ENCODE data around the gene IDUA.

IDUA gene

DNA sequence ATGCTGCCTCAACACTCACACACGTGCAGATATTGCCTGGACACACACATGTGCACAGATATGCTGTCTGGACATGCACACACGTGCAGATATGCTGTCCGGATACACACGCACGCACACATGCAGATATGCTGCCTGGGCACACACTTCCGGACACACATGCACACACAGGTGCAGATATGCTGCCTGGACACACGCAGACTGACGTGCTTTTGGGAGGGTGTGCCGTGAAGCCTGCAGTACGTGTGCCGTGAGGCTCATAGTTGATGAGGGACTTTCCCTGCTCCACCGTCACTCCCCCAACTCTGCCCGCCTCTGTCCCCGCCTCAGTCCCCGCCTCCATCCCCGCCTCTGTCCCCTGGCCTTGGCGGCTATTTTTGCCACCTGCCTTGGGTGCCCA lies 39.3 kb downstream of the IDUA start:
- Histone ChIP-seq H3K4me3 (ENCODE audit: low read length) (no peak overlapping the region), H3K27ac (ENCODE audit: low read depth, low read length) (no peak overlapping the region), H3K4me1 (ENCODE audit: control insufficient read depth, insufficient read depth, low read length) (no peaks in the 10 kb centered on the region), H3K27me3 (ENCODE audit: control insufficient read depth, insufficient read depth, low read length) (peaks cover 4% of the 10 kb centered on the region), H3K9ac (ENCODE audit: low read length) (no peak overlapping the region), H3K36me3 (ENCODE audit: control insufficient read depth, insufficient read depth, low read length) (no peaks in the 10 kb centered on the region)

DNA sequence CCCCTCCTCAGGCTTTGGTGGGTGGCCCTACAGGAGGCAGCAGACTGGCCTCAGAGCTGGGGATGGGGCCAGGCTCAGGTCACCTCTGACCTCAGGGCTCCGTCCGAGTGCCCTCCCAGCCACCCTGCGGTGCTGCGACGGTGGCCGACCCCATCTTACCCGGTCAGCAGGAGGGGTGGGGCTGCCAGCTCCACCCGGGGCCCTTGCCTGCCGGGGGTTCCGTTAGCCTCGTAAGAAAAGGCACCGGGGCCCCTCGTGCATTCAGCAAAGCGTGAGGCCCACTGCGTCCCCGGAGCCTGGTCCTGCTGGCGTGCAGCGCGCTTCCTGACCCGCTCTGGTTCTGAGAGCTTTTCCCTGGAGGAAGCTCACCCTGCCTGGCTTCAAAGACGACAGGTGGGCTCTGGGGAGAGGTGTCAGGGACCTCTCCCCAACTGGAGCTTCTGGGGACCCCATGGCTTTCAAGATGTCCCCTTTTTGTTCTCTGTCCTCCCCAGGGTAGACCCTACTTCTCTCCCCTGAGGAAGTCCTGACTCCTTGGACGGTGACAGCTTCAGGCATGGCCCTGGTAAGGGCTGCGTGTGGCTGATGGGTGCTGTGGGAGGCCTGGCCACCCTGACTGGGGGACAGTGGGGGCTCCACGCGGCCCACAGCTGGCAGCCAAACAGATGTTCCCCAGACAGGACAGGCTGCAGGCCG lies 40.5 kb downstream of the IDUA start:
- H3K9ac ChIP-seq (ENCODE audit: low read length), result no peak overlapping the region
- H3K27me3 ChIP-seq (ENCODE audit: control insufficient read depth, insufficient read depth, low read length), result peaks cover 4% of the 10 kb centered on the region
- H3K4me1 ChIP-seq (ENCODE audit: control insufficient read depth, insufficient read depth, low read length), result no peaks in the 10 kb centered on the region
- H3K27ac ChIP-seq (ENCODE audit: low read depth, low read length), result no peak overlapping the region
- no peak overlapping the region for H3K4me3 ChIP-seq (ENCODE audit: low read length)
- no peaks in the 10 kb centered on the region for H3K36me3 ChIP-seq (ENCODE audit: control insufficient read depth, insufficient read depth, low read length)

DNA sequence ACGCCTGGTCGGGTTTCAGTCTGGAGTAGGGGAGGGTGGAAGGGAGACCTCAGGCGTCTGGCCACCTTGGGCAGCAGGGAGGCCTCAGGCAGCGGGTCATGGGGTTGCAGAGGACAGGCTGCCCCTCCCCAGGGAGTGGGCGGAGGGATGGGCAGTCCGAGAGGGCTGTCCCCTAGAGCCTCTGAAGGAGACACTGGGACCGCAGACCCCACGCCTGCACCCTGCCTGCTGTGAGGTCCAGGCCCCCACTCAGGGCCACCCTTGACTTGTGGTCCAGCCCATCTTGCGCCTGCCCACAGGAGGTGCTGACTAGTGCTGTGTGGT lies 41.0 kb downstream of the IDUA start:
- Histone ChIP-seq H3K9ac (ENCODE audit: low read length) (no peak overlapping the region), H3K36me3 (ENCODE audit: control insufficient read depth, insufficient read depth, low read length) (no peaks in the 10 kb centered on the region), H3K27me3 (ENCODE audit: control insufficient read depth, insufficient read depth, low read length) (peaks cover 4% of the 10 kb centered on the region)

DNA sequence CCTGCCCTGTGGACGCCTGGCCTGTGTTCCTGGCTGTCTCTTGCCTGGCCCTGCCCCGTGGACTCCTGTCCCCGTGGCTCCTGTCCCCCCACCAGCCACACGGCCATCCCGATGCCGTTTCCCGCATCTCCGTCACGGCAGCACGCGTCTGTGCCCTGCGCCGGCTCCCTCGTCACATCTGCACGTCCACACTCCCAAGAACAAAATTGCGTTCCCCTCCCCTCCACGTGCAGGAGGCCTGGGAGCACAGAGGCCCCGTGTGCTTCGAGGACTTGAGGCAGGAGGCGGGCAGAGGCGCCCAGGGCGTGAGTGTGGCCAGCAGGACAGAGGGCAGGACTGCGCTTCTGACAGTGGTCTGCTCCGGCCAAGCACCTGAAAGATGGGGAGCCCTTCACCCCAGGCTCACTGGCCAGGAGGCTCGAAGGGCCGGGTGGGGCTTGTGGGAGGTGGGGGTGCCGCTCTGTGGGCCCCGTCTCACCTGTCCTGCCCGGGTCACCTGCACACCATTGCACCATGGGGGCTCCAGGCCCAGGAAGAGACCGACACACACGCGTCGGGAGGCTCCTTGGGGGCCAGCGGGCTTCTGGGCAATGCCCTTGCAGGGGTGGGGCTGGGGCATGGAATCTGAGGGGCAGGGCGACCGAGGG lies 41.9 kb downstream of the IDUA start:
- Histone ChIP-seq H3K4me3 (ENCODE audit: low read length) (no peak overlapping the region), H3K4me1 (ENCODE audit: control insufficient read depth, insufficient read depth, low read length) (no peaks in the 10 kb centered on the region), H3K27me3 (ENCODE audit: control insufficient read depth, insufficient read depth, low read length) (peaks cover 9% of the 10 kb centered on the region), H3K9ac (ENCODE audit: low read length) (no peak overlapping the region), H3K27ac (ENCODE audit: low read depth, low read length) (no peak overlapping the region), H3K36me3 (ENCODE audit: control insufficient read depth, insufficient read depth, low read length) (no peaks in the 10 kb centered on the region)

More for the DNA sequence above, 41.0 kb downstream of the IDUA start:
- H3K27ac ChIP-seq (ENCODE audit: low read depth, low read length), result no peak overlapping the region
- H3K4me3 ChIP-seq (ENCODE audit: low read length), result no peak overlapping the region
- no peaks in the 10 kb centered on the region for H3K4me1 ChIP-seq (ENCODE audit: control insufficient read depth, insufficient read depth, low read length)

DNA sequence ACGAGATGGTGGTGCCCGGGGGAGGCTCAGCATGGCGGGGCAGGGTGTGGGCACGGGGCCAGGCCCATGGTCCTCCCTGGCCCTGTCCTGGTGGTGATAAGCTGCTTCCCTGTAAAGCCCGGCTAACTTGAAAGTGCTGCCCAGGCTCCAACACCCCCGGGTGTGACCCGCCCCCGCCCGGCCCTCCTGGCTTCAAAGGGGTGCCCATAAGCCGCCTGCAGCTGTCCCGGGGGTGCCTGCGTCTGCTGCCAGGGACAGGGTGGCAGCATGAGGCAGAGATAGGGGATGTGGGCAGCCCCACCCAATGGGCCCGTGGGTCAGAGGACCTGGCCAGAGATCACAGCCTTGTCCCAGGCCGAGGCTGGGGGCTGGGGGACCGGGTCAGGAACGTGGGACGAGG lies 42.7 kb downstream of the IDUA start:
- H3K27me3 ChIP-seq (ENCODE audit: control insufficient read depth, insufficient read depth, low read length), result peaks cover 11% of the 10 kb centered on the region
- H3K36me3 ChIP-seq (ENCODE audit: control insufficient read depth, insufficient read depth, low read length), result no peaks in the 10 kb centered on the region
- no peaks in the 10 kb centered on the region for H3K4me1 ChIP-seq (ENCODE audit: control insufficient read depth, insufficient read depth, low read length)
- H3K4me3 ChIP-seq (ENCODE audit: low read length), result no peak overlapping the region
- no peak overlapping the region for H3K27ac ChIP-seq (ENCODE audit: low read depth, low read length)
- H3K9ac ChIP-seq (ENCODE audit: low read length), result no peak overlapping the region

DNA sequence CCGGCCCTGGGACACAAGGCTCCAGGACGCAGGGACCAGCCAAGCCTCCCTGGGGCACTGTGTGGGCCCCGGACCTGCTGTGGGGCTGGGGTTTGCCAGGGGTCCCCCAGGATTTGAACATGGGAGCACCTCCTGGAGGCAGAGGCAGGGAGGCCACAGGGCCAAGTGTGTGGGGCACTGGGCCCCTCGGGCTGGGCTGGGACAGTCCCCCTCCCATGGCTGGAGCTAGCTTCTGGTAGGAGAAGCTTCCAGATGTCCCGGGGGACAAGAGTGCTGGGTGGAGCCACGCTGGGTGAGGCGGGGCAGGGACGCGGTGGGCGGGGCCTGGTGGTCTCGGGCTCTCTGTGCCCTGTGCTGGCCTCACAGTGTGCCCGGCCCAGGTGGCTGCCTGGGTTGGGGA lies 43.2 kb downstream of the IDUA start:
- peaks cover 11% of the 10 kb centered on the region for H3K27me3 ChIP-seq (ENCODE audit: control insufficient read depth, insufficient read depth, low read length)
- no peaks in the 10 kb centered on the region for H3K4me1 ChIP-seq (ENCODE audit: control insufficient read depth, insufficient read depth, low read length)
- no peak overlapping the region for H3K9ac ChIP-seq (ENCODE audit: low read length)
- H3K27ac ChIP-seq (ENCODE audit: low read depth, low read length), result no peak overlapping the region
- no peaks in the 10 kb centered on the region for H3K36me3 ChIP-seq (ENCODE audit: control insufficient read depth, insufficient read depth, low read length)
- H3K4me3 ChIP-seq (ENCODE audit: low read length), result no peak overlapping the region

DNA sequence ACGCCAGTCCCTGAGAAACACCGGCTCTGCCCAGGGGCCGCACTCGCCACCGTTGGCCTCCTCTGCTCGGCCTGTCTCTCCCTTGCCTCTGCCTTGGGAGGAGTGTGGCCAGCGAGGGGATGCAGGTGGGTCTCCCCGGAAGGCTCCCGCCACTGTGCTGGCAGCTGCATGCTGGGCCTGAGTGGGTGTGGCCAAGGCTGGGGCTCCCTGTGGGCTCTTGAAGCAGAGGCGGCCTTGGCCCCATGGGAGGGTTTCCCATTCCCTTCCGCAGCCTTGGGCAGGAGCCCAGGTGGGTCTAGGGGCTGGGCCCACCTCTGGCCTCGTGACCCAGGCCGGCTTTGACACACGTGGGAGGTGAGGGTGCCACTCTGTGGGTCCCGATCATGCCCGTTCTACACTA lies 43.7 kb downstream of the IDUA start:
- Histone ChIP-seq H3K27me3 (ENCODE audit: control insufficient read depth, insufficient read depth, low read length) (peaks cover 11% of the 10 kb centered on the region), H3K4me3 (ENCODE audit: low read length) (no peak overlapping the region), H3K4me1 (ENCODE audit: control insufficient read depth, insufficient read depth, low read length) (no peaks in the 10 kb centered on the region), H3K9ac (ENCODE audit: low read length) (no peak overlapping the region), H3K36me3 (ENCODE audit: control insufficient read depth, insufficient read depth, low read length) (no peaks in the 10 kb centered on the region), H3K27ac (ENCODE audit: low read depth, low read length) (no peak overlapping the region)

DNA sequence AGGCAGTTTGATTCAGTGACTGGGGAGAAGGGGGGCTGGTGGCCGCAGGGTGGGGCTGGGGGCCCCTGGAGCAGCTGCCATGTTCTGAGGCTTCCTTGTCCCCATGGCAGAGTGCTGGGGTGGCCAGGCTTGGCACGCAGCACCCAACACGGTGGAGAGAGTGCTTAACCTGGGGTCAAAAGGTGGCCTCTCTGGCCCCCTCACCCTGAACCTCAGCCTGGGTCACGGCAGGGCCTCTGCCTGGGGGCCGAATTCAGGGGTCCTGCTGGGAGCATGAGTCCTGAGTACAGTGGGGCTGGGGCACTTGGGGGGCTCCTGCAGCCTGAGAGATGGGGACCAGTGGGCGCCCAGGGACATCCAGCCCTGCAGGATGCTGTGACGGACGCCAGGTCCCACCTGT lies 44.5 kb downstream of the IDUA start:
- H3K36me3 ChIP-seq (ENCODE audit: control insufficient read depth, insufficient read depth, low read length), result no peaks in the 10 kb centered on the region
- peaks cover 11% of the 10 kb centered on the region for H3K27me3 ChIP-seq (ENCODE audit: control insufficient read depth, insufficient read depth, low read length)
- H3K27ac ChIP-seq (ENCODE audit: low read depth, low read length), result no peak overlapping the region
- H3K9ac ChIP-seq (ENCODE audit: low read length), result no peak overlapping the region
- no peak overlapping the region for H3K4me3 ChIP-seq (ENCODE audit: low read length)
- H3K4me1 ChIP-seq (ENCODE audit: control insufficient read depth, insufficient read depth, low read length), result no peaks in the 10 kb centered on the region

DNA sequence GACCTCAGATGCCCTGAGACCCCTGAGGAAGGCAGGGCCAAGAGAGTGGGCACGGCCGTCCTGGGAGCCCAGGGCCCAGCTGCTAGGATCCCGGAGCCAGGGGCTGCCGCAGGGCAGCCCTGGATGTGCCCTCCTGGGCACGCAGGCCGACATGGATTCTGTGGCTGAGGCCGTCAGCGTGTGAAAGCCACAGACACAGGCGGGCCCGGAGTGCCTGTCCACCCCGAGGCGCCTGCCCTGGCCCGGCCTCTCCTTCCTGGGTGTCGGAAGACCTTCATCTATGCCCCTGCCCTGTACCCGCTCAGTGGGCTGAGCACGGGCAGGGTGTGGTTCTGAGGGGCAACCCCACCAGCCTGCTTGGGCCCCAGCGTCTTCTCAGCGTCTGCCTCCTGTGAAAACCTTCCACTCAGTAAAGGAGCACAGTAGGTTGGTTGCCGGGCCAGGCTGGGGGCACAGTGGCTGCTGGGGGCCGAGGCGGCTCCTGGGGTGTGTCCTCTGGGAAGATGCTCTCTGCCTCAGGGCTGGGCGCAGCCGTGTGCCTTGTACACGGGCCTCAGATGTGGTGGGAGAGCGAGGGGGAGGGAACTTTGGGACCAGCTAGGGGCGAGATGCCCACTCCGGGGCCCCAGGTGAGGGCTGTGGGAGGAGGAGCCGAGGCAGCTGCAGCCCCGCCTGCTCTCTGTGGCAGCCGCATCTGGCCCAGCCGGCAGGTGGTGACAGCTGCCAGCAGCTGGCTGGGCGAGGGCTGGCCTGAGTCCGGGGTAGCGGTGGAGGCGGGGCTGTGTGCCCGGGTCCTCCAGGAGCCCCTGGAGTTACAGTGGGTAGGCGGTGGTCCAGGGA lies 45.3 kb downstream of the IDUA start:
- H3K4me3 ChIP-seq (ENCODE audit: low read length), result no peak overlapping the region
- H3K4me1 ChIP-seq (ENCODE audit: control insufficient read depth, insufficient read depth, low read length), result no peaks in the 10 kb centered on the region
- H3K9ac ChIP-seq (ENCODE audit: low read length), result no peak overlapping the region
- H3K36me3 ChIP-seq (ENCODE audit: control insufficient read depth, insufficient read depth, low read length), result no peaks in the 10 kb centered on the region
- peaks cover 11% of the 10 kb centered on the region for H3K27me3 ChIP-seq (ENCODE audit: control insufficient read depth, insufficient read depth, low read length)
- H3K27ac ChIP-seq (ENCODE audit: low read depth, low read length), result no peak overlapping the region

DNA sequence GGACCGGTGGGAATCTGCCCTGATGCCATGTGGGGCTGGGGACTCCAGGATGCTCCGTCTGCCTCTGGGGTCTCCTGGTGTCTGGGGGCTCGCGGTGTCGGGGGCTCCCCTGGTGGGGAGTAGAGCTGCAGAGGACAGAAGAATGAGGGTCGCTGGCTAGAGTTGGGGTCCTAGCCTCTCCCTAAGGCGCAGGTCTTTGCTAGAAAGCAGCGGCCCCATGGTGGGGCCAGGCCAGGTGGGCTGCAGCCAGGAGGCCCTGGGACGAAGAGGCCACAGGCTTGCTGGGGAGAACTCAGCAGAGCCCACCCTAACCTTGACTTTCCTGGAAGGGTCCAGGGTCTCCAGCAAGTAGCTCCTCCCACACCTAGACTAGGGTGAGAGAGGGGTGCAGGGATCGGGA lies 46.0 kb downstream of the IDUA start:
- H3K27ac ChIP-seq (ENCODE audit: low read depth, low read length), result no peak overlapping the region
- no peaks in the 10 kb centered on the region for H3K4me1 ChIP-seq (ENCODE audit: control insufficient read depth, insufficient read depth, low read length)
- peaks cover 11% of the 10 kb centered on the region for H3K27me3 ChIP-seq (ENCODE audit: control insufficient read depth, insufficient read depth, low read length)
- H3K9ac ChIP-seq (ENCODE audit: low read length), result no peak overlapping the region
- H3K36me3 ChIP-seq (ENCODE audit: control insufficient read depth, insufficient read depth, low read length), result no peaks in the 10 kb centered on the region
- no peak overlapping the region for H3K4me3 ChIP-seq (ENCODE audit: low read length)

DNA sequence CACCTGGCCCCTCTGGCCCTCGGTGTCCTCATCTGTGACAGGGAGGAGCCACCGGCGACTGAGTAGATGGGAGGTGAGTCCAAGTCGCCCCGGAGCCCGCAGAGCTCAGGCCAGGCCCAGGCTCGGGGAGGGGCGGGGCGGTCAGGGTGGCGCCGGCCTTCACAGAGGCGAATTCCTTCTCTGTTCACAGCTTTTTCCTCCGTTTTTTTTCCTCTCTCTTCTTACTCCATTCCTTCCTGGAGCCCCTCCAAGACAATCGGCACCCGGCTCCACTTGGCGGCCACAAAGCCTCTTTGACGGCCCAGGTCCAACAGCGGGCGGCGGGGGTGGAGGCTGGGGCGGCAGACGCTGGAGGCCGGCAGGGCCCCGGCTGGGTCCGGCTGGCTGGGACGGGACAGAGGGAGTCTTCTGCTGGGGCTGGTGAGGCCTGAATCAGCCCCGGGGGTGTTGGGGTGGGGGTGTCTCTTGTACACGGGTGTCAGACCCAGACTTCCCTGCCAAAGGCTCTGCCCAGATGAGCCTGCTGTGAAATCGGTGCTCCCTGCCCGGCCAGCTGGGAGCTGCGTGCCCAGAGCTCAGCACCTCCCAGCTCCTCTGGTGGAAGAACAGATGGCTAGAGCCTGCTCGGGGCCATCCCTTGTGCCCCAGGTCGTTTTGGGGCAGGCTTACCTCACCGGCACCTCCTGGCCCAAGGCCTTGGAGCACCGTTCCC lies 47.2 kb downstream of the IDUA start:
- Histone ChIP-seq H3K4me1 (ENCODE audit: control insufficient read depth, insufficient read depth, low read length) (no peaks in the 10 kb centered on the region), H3K4me3 (ENCODE audit: low read length) (no peak overlapping the region), H3K36me3 (ENCODE audit: control insufficient read depth, insufficient read depth, low read length) (no peaks in the 10 kb centered on the region), H3K9ac (ENCODE audit: low read length) (no peak overlapping the region), H3K27ac (ENCODE audit: low read depth, low read length) (no peak overlapping the region), H3K27me3 (ENCODE audit: control insufficient read depth, insufficient read depth, low read length) (peaks cover 11% of the 10 kb centered on the region)

DNA sequence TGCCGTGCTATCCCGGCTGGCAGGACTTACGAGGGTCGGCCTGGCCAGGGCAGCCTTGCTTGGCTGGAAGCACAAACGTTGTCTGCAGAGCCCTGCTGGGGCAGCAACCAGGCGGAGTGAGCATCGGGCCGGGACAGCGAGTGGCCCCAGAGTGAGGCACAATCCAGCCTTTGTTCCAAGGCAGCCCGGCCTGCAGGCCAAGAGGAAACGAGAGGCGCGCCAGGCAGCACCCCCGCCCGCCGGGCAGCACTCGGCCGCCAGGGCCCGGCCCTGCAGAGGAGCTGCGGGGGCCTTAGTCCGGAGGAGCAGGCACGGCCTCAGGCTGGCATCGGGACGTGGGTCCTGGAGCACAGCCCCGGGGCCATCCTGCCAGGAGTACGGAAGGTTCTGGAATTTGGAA lies 48.7 kb downstream of the IDUA start:
- H3K27ac ChIP-seq (ENCODE audit: low read depth, low read length), result no peak overlapping the region
- no peak overlapping the region for H3K9ac ChIP-seq (ENCODE audit: low read length)
- H3K27me3 ChIP-seq (ENCODE audit: control insufficient read depth, insufficient read depth, low read length), result peaks cover 11% of the 10 kb centered on the region
- H3K4me3 ChIP-seq (ENCODE audit: low read length), result no peak overlapping the region
- H3K4me1 ChIP-seq (ENCODE audit: control insufficient read depth, insufficient read depth, low read length), result no peaks in the 10 kb centered on the region
- H3K36me3 ChIP-seq (ENCODE audit: control insufficient read depth, insufficient read depth, low read length), result no peaks in the 10 kb centered on the region

Data from rectal smooth muscle tissue (tissue), 1 donor.